Heart left ventricle (tissue), 16 donors: ENCODE measurements around the gene AOX1. TPM values are rescaled to one million over a fixed set of nuclear protein-coding genes. Genes with fewer than 3 reads are reported as not detected.
A peak's percentile ranks its signal among the peaks of the same experiment; 100 is the strongest.

Source experiments
- ATAC-seq, 4 donors: fragments of 200-7000 bp; cut with Tn5 transposase; one replicate each; pipeline ENCODE4 v1.9.1; 2020 to 2022; ENCODE audit warnings: moderate library complexity in 4 of 4, mild to moderate bottlenecking in 3 of 4, moderate number of reproducible peaks in 1 of 4
- DNase-seq, 5 donors: peaks; one replicate each; pipeline ENCODE4 v3.0.0-alpha.2; 2020
- H3K27ac ChIP-seq, 12 donors: fragments of 200-600 bp; sonication (generic) in 4 of 12; one replicate each; pipeline versions ENCODE4 v1.5.0 to v1.8.0; 2016 to 2022; ENCODE audit warnings: mild to moderate bottlenecking in 2 of 12
- H3K27me3 ChIP-seq, 9 donors: fragments of 200-600 bp; sonication (generic) in 2 of 9; one replicate each; pipeline versions ENCODE4 v1.5.1 to v1.8.0; 2016 to 2022; ENCODE audit warnings: mild to moderate bottlenecking in 3 of 9
- H3K36me3 ChIP-seq, 9 donors: fragments of 200-600 bp; sonication (generic) in 2 of 9; one replicate each; pipeline versions ENCODE4 v1.5.0 to v1.8.0; 2018 to 2022; ENCODE audit warnings: mild to moderate bottlenecking in 2 of 9
- H3K4me1 ChIP-seq, 12 donors: fragments of 200-600 bp; sonication (generic) in 4 of 12; one replicate each; pipeline versions ENCODE4 v1.5.0 to v1.8.0; 2016 to 2022; ENCODE audit warnings: mild to moderate bottlenecking in 3 of 12
- H3K4me3 ChIP-seq, 12 donors: fragments of 200-600 bp; sonication (generic) in 4 of 12; one replicate each; pipeline versions ENCODE4 v1.5.0 to v1.8.0; 2017 to 2022; ENCODE audit warnings: mild to moderate bottlenecking in 9 of 12, moderate library complexity in 4 of 12
- H3K9me3 ChIP-seq, 12 donors: fragments of 200-600 bp; sonication (generic) in 4 of 12; one replicate each; pipeline versions ENCODE4 v1.5.0 to v1.8.0; 2016 to 2022; ENCODE audit warnings: mild to moderate bottlenecking in 1 of 12
- CTCF ChIP-seq, 12 donors: fragments of 200-600 bp; sonication (generic) in 4 of 12; IDR thresholded peaks; one replicate each; pipeline versions ENCODE4 v1.5.0 to v1.8.0; 2018 to 2022; ENCODE audit warnings: antibody characterized with exemption in 12 of 12, mild to moderate bottlenecking in 5 of 12
- POLR2A ChIP-seq, 2 donors: fragments of 450-650 bp; IDR thresholded peaks; one replicate each; pipeline ENCODE4 v1.6.1; 2017; ENCODE audit warnings: antibody characterized with exemption in 2 of 2, mild to moderate bottlenecking in 2 of 2, moderate library complexity in 2 of 2
- WGBS, 4 donors: extraction: QIAGEN DNeasy Blood & Tissue Kit in 2 of 4; methylation state at CpG; one replicate each; pipeline versions ENCODE4 v1.1.5 to v1.1.7; 2013 to 2018; 5-methylcytosine and 5-hydroxymethylcytosine counted together
- intact Hi-C, 10 donors: fragments of 100-400 bp; cut with DNase I; formaldehyde crosslinking; loops; one replicate each; pipeline versions ENCODE4 v1.11.1 to v1.14.2; 2022
- polyA plus RNA-seq, 2 donors: library from polyadenylated mRNA; stranded (reverse); fragments of 200-250 nt; gene quantifications; one replicate each; pipeline ENCODE4 v1.2.3, GENCODE V29; 2013
- total RNA-seq, 9 donors: library from RNA; depleted of rRNA in 2 of 9; stranded (reverse); fragments of >200 nt in 2 of 9; fragmentation: NEBNext Ultra II Directional in 3 of 9; extraction: Animal tissue kit (Norgen Biotek cat#: 25700) in 3 of 9; gene quantifications; one replicate each; pipeline versions ENCODE4 v1.1.0 to v1.2.4, GENCODE V29; 2016 to 2023
- donor health status: ischemic (EF 13 %, LVEDD 7.1; RV severe dilation, severe dysfunction).
- donor health status: healthy with polysubstance abuse.
- donor health status: DM: no; HTN: yes; CAD: no.
- donor health status: DM: no; HTN: no; CAD: no.
- donor health status: ischemic (EF 25% LVEDD 6.9; RV normal size, moderate dysfunction).
- donor health status: ischemic (EF 25% LVEDD 5.7; RV mildly dilated, moderate dysfunction).
- donor health status: healthy.
- donor health status: DM: yes; HTN: yes; CAD: no.
- donor health status: ischemic (EF 35%, LVEDD 5.7; RV mildly dilated, moderate dysfunction).
- donor health status: nonischemic (EF 11% LVEDD 7.7; RV severe dilation, severe dysfunction).
- donor health status: DM: yes; HTN: yes; CAD: no.
- donor health status: PGD.
- donor health status: ischemic (EF 29% LVEDD 5.4; RV normal size, mild dysfunction).
- donor health status: nonischemic (EF 23%, LVEDD 6.1; RV moderate dilation, normal function).

AOX1 gene
- total and polyA plus RNA-seq, 11 donors = 0.76 to 33.4 (median 2.9) TPM

GRCh38 chr2:200617156-200618053 is 31.6 kb downstream of the AOX1 start:
- ATAC-seq (no peak), DNase-seq (no peak)
- H3K27me3 ChIP-seq = no peaks in the 10 kb centered on the region
- no peak overlapping the region for H3K4me3 ChIP-seq
- WGBS, 4 donors = 51 to 63% (median 58%) methylated on average over 6 of the region's 6 CpGs
- no peak for TF ChIP-seq CTCF (IDR thresholded peaks at IDR 0.05)
- no peak for TF ChIP-seq POLR2A (IDR thresholded peaks at IDR 0.05)
- no peaks in the 10 kb centered on the region for H3K9me3 ChIP-seq
- no peak overlapping the region for H3K27ac ChIP-seq
- peaks cover 0 to 8% (median 0%) of the 10 kb centered on the region in 12 donors for H3K4me1 ChIP-seq
- H3K36me3 ChIP-seq = peaks cover 0 to 8% (median 0%) of the 10 kb centered on the region in 9 donors
- intact Hi-C loops = no loop called here

GRCh38 chr2:200618054-200618419 is 32.2 kb downstream of the AOX1 start:
- H3K36me3 ChIP-seq = peaks cover 0 to 8% (median 0%) of the 10 kb centered on the region in 9 donors
- TF ChIP-seq CTCF (IDR thresholded peaks at IDR 0.05) = no peak
- no peak for TF ChIP-seq POLR2A (IDR thresholded peaks at IDR 0.05)
- intact Hi-C loops = no loop called here
- ATAC-seq = no peak
- peaks cover 0 to 8% (median 0%) of the 10 kb centered on the region in 12 donors for H3K4me1 ChIP-seq
- H3K27ac ChIP-seq = no peak overlapping the region
- no peaks in the 10 kb centered on the region for H3K9me3 ChIP-seq
- H3K27me3 ChIP-seq = no peaks in the 10 kb centered on the region
- no peak for DNase-seq
- 58 to 73% (median 67%) methylated on average over 3 of the region's 3 CpGs for WGBS, 4 donors
- H3K4me3 ChIP-seq = no peak overlapping the region

GRCh38 chr2:200618590-200619021 is 32.8 kb downstream of the AOX1 start:
- TF ChIP-seq CTCF (IDR thresholded peaks at IDR 0.05) (peak in 5 of 12 donors; percentile 8 to 40 (median 33)), POLR2A (IDR thresholded peaks at IDR 0.05) (no peak)
- DNase-seq (no peak), ATAC-seq (peak in 2 of 4 donors; percentile 32 to 65)
- Histone ChIP-seq H3K9me3 (no peaks in the 10 kb centered on the region), H3K27me3 (no peaks in the 10 kb centered on the region), H3K36me3 (peaks cover 0 to 7% (median 0%) of the 10 kb centered on the region in 9 donors), H3K4me1 (peaks cover 0 to 8% (median 0%) of the 10 kb centered on the region in 12 donors), H3K4me3 (no peak overlapping the region), H3K27ac (peak overlapping the region in 1 of 12 donors; percentile 40)
- intact Hi-C loops = no loop called here
- WGBS, 4 donors = 36 to 59% (median 37%) methylated on average over 3 of the region's 3 CpGs

- Histone ChIP-seq H3K4me1 (peaks cover 0 to 8% (median 0%) of the 10 kb centered on the region in 12 donors), H3K9me3 (no peaks in the 10 kb centered on the region), H3K36me3 (peaks cover 0 to under 1% (median 0%) of the 10 kb centered on the region in 9 donors), H3K27ac (peak overlapping the region in 1 of 12 donors; percentile 40), H3K27me3 (no peaks in the 10 kb centered on the region), H3K4me3 (no peak overlapping the region)
- ATAC-seq (no peak), DNase-seq (no peak)
- 47 to 69% (median 63%) methylated on average over 2 of the region's 2 CpGs for WGBS, 4 donors
- no peak for TF ChIP-seq CTCF (IDR thresholded peaks at IDR 0.05)
- no peak for TF ChIP-seq POLR2A (IDR thresholded peaks at IDR 0.05)
- intact Hi-C loops = no loop called here
Measured at GRCh38 chr2:200619279-200619678, 33.5 kb downstream of the AOX1 start.
